ENCODE data around the gene VEGFA. TPM values are rescaled to one million over a fixed set of nuclear protein-coding genes. Genes with fewer than 3 reads are reported as not detected.

Gene VEGFA
- total RNA-seq, 2 experiments from 2014 or later = 93.7 to 104 TPM

DNA sequence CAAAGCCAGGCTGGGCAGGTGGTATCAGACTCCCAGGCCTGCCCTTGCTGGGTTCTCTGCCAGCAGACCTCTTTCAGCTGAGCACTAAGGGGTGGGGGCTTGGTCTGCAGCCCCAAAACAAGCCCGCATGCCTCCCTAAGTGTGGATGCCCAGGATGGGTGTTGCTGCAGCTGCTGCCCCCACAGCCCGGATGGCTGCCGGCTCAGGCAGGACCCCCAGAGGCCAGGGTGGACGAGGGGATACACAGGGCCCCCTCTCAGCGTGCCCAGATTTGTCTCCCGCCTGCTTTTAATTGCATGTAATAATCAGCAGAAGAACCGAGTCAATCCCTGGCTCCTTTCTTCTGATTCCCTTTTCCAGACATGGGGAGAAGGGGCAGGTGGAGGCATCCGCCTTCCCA, 60.8 kb downstream of the VEGFA start:
- H3K36me3 Mint-ChIP-seq (ENCODE audit: low read depth) = no peaks in the 10 kb centered on the region
- TF ChIP-seq, protein P1, sequence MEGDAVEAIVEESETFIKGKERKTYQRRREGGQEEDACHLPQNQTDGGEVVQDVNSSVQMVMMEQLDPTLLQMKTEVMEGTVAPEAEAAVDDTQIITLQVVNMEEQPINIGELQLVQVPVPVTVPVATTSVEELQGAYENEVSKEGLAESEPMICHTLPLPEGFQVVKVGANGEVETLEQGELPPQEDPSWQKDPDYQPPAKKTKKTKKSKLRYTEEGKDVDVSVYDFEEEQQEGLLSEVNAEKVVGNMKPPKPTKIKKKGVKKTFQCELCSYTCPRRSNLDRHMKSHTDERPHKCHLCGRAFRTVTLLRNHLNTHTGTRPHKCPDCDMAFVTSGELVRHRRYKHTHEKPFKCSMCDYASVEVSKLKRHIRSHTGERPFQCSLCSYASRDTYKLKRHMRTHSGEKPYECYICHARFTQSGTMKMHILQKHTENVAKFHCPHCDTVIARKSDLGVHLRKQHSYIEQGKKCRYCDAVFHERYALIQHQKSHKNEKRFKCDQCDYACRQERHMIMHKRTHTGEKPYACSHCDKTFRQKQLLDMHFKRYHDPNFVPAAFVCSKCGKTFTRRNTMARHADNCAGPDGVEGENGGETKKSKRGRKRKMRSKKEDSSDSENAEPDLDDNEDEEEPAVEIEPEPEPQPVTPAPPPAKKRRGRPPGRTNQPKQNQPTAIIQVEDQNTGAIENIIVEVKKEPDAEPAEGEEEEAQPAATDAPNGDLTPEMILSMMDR (IDR thresholded peaks at IDR 0.05) = no peak
- no peak overlapping the region for H3K27ac Mint-ChIP-seq
- POLR2A ChIA-PET = no interaction called here
- no peaks in the 10 kb centered on the region for H3K27me3 Mint-ChIP-seq
- CTCF ChIA-PET = no interaction called here
- H3K9me3 Mint-ChIP-seq = no peaks in the 10 kb centered on the region
- no peaks in the 10 kb centered on the region for H3K4me1 Mint-ChIP-seq (ENCODE audit: low read depth)
- H3K4me3 Mint-ChIP-seq = no peak overlapping the region
- no peak for DNase-seq
- ATAC-seq = no peak
- intact Hi-C loops (cut with micrococcal nuclease) = no loop called here

DNA sequence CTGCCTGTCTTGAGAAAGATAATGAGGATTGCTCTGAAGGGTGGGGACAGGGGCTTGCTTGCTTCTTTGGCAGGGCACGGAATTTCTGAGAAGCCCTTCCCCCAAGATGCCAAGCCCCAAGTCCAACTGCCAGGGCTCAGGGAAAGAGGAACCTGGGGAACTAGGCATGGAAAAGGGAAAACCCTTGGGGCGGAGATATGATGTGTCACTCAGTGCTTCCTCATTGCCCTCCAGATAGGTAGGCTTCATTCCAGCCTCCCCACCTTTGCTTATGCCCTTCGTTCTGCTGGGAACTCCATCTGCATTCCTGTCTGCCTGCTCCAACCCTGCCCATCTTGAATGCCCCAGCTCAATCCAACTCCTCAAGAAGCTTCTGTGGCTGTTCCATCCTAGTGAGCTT, 61.2 kb downstream of the VEGFA start:
- Mint-ChIP-seq H3K4me1 (ENCODE audit: low read depth) (no peaks in the 10 kb centered on the region), H3K4me3 (no peak overlapping the region), H3K27ac (no peak overlapping the region), H3K27me3 (no peaks in the 10 kb centered on the region), H3K36me3 (ENCODE audit: low read depth) (no peaks in the 10 kb centered on the region), H3K9me3 (no peaks in the 10 kb centered on the region)
- ChIA-PET POLR2A (no interaction called here), CTCF (no interaction called here)
- TF ChIP-seq, protein P1 (IDR thresholded peaks at IDR 0.05) = no peak
- ATAC-seq = no peak
- intact Hi-C loops (cut with micrococcal nuclease) = no loop called here
- no peak for DNase-seq

DNA sequence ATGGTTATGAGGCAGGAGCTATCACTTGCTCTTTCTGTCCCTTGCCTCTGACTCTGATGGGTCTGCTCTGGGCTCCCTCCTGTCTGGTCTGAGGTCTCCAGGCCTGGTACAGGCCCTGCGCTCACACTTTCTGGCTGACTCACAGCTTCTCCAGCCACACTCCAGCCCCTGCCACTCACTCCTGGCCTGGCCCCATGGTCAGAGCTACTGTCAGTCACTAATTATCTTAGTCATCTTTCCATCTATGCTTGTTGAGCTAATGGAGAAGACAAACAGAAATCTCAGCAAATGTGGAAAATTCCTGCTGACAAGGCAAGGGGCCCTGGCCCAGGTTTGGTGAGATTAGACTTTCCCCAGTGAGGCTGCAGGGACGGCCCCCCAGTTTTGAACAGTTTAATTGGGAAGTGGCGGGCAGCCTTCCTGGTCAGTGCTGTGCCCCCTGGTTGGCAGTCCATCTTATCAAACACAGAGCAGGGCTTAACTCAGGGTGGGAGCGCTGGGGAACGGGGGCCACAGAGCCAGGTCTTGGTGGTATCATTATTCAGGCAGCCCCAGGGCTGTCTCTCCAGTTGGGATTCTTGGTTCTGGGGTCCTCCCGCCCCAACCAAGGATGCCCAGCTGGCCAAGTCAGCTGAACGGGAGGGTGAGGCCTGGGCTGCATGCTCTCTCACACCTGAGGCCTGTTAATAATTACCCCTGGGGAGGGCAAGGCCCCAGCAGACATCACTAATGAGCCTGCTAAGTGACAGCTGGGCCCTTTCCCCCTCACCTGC, 63.4 kb downstream of the VEGFA start:
- ChIA-PET POLR2A (no interaction called here), CTCF (interaction anchor here (0.9 to 1.1 kb wide), 2 partner anchors 13 to 163 kb away, joined by 3 read pairs; no protein-coding TSS in a partner anchor)
- Mint-ChIP-seq H3K4me1 (ENCODE audit: low read depth) (no peaks in the 10 kb centered on the region), H3K9me3 (no peaks in the 10 kb centered on the region), H3K27ac (no peak overlapping the region), H3K4me3 (no peak overlapping the region), H3K27me3 (no peaks in the 10 kb centered on the region), H3K36me3 (ENCODE audit: low read depth) (no peaks in the 10 kb centered on the region)
- intact Hi-C loops (cut with micrococcal nuclease) = no loop called here
- TF ChIP-seq, protein P1 (IDR thresholded peaks at IDR 0.05) = no peak
- ATAC-seq = no peak
- no peak for DNase-seq

DNA sequence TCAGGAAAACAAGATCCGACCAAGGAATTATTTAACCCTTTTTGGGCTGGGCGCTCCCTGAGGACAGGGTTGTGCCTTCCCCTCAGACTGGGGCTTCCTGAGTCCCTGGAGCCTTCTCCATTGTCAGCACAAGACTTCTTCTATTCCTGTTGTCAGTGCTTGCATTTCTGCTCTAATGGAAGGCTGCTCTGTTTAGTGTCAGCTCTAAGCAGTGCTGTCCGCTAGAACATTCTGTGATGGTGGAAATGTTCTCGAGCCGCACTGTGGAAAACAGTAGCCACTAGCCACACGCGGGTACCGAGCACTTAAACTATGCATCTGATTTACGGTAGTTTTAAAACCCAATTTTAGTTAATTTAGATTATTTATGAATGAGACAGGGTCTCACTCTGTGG, 64.0 kb downstream of the VEGFA start:
- H3K36me3 Mint-ChIP-seq (ENCODE audit: low read depth) = no peaks in the 10 kb centered on the region
- CTCF ChIA-PET = no interaction called here
- intact Hi-C loops (cut with micrococcal nuclease) = no loop called here
- ATAC-seq (no peak), DNase-seq (no peak)
- H3K4me1 Mint-ChIP-seq (ENCODE audit: low read depth) = no peaks in the 10 kb centered on the region
- H3K9me3 Mint-ChIP-seq = no peaks in the 10 kb centered on the region
- POLR2A ChIA-PET = no interaction called here
- no peaks in the 10 kb centered on the region for H3K27me3 Mint-ChIP-seq
- H3K27ac Mint-ChIP-seq = no peak overlapping the region
- TF ChIP-seq, protein P1 (IDR thresholded peaks at IDR 0.05) = no peak
- H3K4me3 Mint-ChIP-seq = no peak overlapping the region

DNA sequence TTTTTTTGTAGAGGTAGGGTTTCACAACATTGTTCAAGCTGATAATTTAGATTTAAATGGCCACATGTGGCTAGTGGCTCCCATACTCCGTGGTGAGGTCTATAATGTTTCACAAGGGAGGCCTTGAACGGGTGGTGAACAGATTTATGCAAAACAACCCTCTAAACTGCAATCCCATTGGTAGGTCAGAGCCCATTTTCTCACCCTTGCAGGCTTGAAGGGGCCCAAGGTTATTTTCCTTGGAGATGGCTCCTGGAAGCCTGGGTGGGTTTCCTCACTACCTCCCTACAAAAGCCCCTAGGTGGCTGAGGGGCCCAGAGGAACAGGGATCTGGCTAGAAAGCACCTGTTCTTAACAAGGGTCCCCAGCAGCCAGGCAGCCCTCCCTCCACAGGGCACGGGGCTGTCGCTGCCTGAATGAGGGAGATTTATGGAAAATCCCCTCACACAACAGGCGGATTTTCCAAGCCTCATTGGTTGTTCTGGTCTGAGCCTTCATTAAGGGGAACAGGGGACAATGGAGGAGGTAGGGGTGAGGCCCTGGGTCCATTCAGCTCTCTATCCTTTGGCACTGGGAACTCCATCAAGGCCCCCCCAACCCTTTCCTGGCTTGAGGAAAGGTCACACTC, 64.6 kb downstream of the VEGFA start:
- TF ChIP-seq, protein P1 (IDR thresholded peaks at IDR 0.05) = no peak
- ATAC-seq (no peak), DNase-seq (no peak)
- H3K27me3 Mint-ChIP-seq = no peaks in the 10 kb centered on the region
- intact Hi-C loops (cut with micrococcal nuclease) = no loop called here
- no peak overlapping the region for H3K4me3 Mint-ChIP-seq
- H3K27ac Mint-ChIP-seq = no peak overlapping the region
- POLR2A ChIA-PET = no interaction called here
- H3K4me1 Mint-ChIP-seq (ENCODE audit: low read depth) = no peaks in the 10 kb centered on the region
- no peaks in the 10 kb centered on the region for H3K9me3 Mint-ChIP-seq
- CTCF ChIA-PET = no interaction called here
- no peaks in the 10 kb centered on the region for H3K36me3 Mint-ChIP-seq (ENCODE audit: low read depth)
